NCI-H1417 treated with DMSO at 0.1 percent for 48 hours (cell line): Measurements from ENCODE around the gene ANO10.

Experiments used
- DNase-seq: peaks from one replicate; lab custom pipeline; 2025; lab: John Stamatoyannopoulos, UW

The ANO10 gene

DNA sequence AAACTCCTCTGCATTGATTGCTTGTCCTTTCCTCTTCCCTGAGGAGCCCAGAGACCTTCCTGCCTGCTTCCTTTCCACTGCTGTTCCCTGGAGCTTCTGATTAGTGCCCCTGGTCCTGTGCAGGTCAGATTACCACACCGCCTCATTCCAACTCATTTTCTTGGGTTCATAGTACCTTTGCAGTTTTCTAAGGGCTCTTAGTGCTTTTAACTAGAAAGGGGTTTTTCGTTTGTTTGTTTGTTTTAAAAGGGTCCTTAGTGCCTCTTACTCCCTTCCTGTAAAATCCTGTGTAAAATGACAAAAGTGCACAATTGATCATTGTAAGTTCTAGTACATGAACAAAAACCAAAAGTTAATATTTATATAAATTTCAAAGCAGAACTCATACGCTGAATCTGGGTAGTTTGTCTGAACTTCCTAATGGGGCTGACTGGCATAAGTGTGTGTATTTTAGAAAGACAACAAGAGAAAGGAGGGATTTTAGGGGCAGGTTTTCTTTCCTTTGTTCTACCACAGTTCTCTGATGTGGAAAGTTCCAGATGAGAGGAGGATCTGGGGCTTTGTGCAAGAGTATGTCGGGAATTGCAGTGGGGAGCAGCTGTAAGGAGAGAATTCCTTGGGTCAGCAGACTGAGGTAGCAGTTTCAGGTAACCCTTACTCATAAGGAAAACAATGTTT, 304.9 kb downstream of the ANO10 start:
- no peak for DNase-seq
